Fibroblast of mammary gland (primary cell): ENCODE results near the gene RIMS1.
A peak's percentile ranks its signal among the peaks of the same experiment; 100 is the strongest.

Experiments
- DNase-seq: peaks from one replicate; pipeline ENCODE4 v3.0.0-alpha.2; 2010; ENCODE audit warnings: low read depth
- H3K4me3 ChIP-seq: 2 replicates; pipeline ENCODE4 v1.5.1; 2011; ENCODE audit warnings: low read depth, mild to moderate bottlenecking, low read length, moderate library complexity; ENCODE audit not compliant: control insufficient read depth
- TF ChIP-seq, protein P1 (sequence below): conservative IDR thresholded peaks from 2 replicates; pipeline ENCODE4 v1.5.1; 2011; ENCODE audit warnings: low read depth, low read length, inconsistent platforms; ENCODE audit not compliant: control insufficient read depth, insufficient read depth

The RIMS1 gene

GRCh38 chr6:72296375-72296774 lies 410.0 kb downstream of the RIMS1 start:
- TF ChIP-seq, protein P1, sequence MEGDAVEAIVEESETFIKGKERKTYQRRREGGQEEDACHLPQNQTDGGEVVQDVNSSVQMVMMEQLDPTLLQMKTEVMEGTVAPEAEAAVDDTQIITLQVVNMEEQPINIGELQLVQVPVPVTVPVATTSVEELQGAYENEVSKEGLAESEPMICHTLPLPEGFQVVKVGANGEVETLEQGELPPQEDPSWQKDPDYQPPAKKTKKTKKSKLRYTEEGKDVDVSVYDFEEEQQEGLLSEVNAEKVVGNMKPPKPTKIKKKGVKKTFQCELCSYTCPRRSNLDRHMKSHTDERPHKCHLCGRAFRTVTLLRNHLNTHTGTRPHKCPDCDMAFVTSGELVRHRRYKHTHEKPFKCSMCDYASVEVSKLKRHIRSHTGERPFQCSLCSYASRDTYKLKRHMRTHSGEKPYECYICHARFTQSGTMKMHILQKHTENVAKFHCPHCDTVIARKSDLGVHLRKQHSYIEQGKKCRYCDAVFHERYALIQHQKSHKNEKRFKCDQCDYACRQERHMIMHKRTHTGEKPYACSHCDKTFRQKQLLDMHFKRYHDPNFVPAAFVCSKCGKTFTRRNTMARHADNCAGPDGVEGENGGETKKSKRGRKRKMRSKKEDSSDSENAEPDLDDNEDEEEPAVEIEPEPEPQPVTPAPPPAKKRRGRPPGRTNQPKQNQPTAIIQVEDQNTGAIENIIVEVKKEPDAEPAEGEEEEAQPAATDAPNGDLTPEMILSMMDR, result no peak
- H3K4me3 ChIP-seq, result no peak overlapping the region
- DNase-seq, result no peak

DNA sequence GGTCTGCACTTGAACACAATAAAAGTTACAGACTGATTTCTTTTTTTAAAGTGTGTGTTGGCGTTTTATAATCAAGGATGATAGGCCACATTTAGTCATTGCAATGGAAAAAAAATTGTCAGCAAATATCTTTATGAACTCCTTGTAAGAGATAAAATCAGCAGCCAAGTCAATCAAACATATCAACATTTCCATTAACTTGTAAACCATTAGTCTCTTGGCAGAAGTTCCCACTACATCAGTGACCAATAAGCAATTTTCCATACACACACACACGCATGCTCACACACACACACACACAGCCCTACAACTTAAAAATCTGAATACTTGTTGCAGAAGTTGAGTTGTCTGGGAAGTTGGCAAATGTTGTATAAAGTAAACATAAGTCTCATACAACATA lies 419.6 kb downstream of the RIMS1 start:
- no peak overlapping the region for H3K4me3 ChIP-seq
- TF ChIP-seq, protein P1, result no peak
- DNase-seq, result no peak

DNA sequence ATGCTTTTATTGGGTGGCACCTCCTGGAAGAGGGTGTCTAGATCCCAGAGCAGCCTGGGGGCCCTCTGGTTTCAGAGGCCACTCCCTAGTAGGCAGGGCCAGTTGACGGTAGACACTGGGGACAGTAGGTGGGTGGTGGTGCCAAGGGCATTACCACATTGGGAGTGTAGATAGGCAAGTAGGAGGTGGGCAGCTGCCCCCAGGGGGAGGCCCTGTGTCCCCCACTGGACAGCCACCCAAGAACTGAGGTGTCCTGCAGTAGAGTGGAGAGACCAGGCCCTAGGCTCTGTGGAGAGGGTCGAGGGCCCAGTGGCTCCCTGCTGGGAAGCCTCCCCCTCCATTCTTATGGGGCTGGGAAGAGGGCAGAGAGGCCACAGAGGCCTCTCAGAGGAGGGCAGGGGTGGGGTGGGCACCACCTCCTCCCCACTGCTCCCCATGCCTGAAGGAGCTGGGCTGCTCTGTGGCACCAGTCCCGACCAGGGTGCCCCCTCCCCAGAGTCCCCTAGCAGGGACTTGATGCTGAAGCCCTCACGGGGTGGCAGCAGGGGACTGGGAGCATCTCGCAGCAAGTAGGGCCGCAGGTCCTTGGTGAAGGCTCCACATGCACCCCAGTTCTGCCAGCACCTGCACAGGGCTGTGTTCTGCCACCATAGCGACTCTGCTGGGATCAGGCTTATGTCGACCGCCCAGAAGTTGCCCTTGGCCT lies 430.5 kb downstream of the RIMS1 start:
- TF ChIP-seq, protein P1, result no peak
- no peak overlapping the region for H3K4me3 ChIP-seq
- DNase-seq, result no peak

- peak; percentile 66 for DNase-seq
- no peak overlapping the region for H3K4me3 ChIP-seq
- TF ChIP-seq, protein P1, result no peak
Observed at GRCh38 chr6:72321788-72322187, 435.4 kb downstream of the RIMS1 start.

DNA sequence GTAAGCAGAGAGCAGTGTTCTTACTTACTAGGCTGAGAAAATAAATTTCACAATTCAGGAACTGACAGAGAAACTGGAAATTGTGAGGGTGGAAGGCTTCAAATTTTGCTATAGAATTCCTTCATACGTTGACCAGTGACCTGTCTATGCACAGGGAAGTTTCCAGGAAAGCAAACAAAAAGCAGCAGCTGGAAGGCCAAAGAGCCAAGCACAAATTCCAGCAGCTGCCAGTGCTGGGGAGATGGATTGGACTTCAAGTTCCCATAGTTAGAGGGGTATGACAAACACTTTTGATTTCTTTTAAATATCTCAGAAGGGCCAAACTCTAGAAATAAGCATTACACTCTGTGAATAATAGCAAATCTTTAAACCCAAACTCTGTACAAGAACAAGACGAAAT lies 436.4 kb downstream of the RIMS1 start:
- TF ChIP-seq, protein P1, result no peak
- no peak overlapping the region for H3K4me3 ChIP-seq
- DNase-seq, result peak; percentile 1

GRCh38 chr6:72324591-72324990 lies 438.2 kb downstream of the RIMS1 start:
- no peak overlapping the region for H3K4me3 ChIP-seq
- TF ChIP-seq, protein P1, result no peak
- DNase-seq, result peak; percentile 4
